GM12874 (cell line): ENCODE data around the gene DLEC1.

Source experiments
- CTCF ChIP-seq: IDR thresholded peaks from 2 replicates; pipeline ENCODE4 v1.5.1; 2011; ENCODE audit warnings: low read depth, mild to moderate bottlenecking, control low read depth, low read length, moderate library complexity; ENCODE audit not compliant: insufficient read depth

The DLEC1 gene

GRCh38 chr3:38043486-38043885 lies 4.5 kb downstream of the DLEC1 start:
- TF ChIP-seq CTCF: no peak

- TF ChIP-seq CTCF: no peak
Measured at GRCh38 chr3:38046027-38046426, 7.0 kb downstream of the DLEC1 start.

GRCh38 chr3:38046821-38047220 lies 7.8 kb downstream of the DLEC1 start:
- TF ChIP-seq CTCF: no peak

GRCh38 chr3:38047896-38048295 lies 8.9 kb downstream of the DLEC1 start:
- TF ChIP-seq CTCF: no peak

- no peak for TF ChIP-seq CTCF
Measured at GRCh38 chr3:38049358-38050126, 10.5 kb downstream of the DLEC1 start.

- TF ChIP-seq CTCF: no peak
Measured at GRCh38 chr3:38051131-38051530, 12.1 kb downstream of the DLEC1 start.

- no peak for TF ChIP-seq CTCF
Measured at GRCh38 chr3:38054499-38055001, 15.5 kb downstream of the DLEC1 start.

GRCh38 chr3:38059148-38059547 lies 20.1 kb downstream of the DLEC1 start:
- no peak for TF ChIP-seq CTCF
